ENCODE results near the gene SLC9B2. TPM values are rescaled to one million over a fixed set of nuclear protein-coding genes. Genes with fewer than 3 reads are reported as not detected.
A peak's percentile ranks its signal among the peaks of the same experiment; 100 is the strongest.

SLC9B2 gene
- polyA plus RNA-seq, 3 donors: 0.38 to 0.59 (median 0.48) TPM

- TF ChIP-seq, protein P1, sequence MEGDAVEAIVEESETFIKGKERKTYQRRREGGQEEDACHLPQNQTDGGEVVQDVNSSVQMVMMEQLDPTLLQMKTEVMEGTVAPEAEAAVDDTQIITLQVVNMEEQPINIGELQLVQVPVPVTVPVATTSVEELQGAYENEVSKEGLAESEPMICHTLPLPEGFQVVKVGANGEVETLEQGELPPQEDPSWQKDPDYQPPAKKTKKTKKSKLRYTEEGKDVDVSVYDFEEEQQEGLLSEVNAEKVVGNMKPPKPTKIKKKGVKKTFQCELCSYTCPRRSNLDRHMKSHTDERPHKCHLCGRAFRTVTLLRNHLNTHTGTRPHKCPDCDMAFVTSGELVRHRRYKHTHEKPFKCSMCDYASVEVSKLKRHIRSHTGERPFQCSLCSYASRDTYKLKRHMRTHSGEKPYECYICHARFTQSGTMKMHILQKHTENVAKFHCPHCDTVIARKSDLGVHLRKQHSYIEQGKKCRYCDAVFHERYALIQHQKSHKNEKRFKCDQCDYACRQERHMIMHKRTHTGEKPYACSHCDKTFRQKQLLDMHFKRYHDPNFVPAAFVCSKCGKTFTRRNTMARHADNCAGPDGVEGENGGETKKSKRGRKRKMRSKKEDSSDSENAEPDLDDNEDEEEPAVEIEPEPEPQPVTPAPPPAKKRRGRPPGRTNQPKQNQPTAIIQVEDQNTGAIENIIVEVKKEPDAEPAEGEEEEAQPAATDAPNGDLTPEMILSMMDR (IDR thresholded peaks at IDR 0.05): no peak
- Mint-ChIP-seq H3K9me3 (peaks cover 0 to 2% (median 0%) of the 10 kb centered on the region in 7 donors), H3K27ac (no peak overlapping the region), H3K4me3 (no peak overlapping the region), H3K4me1 (no peaks in the 10 kb centered on the region), H3K36me3 (peaks cover 0 to 3% of the 10 kb centered on the region in 2 donors), H3K27me3 (ENCODE audit: low read depth in 3 of 3) (no peaks in the 10 kb centered on the region)
- no peaks in the 10 kb centered on the region for H3K36me3 ChIP-seq (replicated peaks in 1 of 2; ENCODE audit: control insufficient read depth in 1 of 2, insufficient read depth in 2 of 2, low read length in 2 of 2)
- no peak overlapping the region for H3K27ac ChIP-seq (ENCODE audit: low read depth in 1 of 2, low read length in 2 of 2)
- H4K20me1 ChIP-seq (ENCODE audit: insufficient read depth, low read length): no peaks in the 10 kb centered on the region
- H3K79me2 ChIP-seq (ENCODE audit: insufficient read depth, low read length): no peaks in the 10 kb centered on the region
- no peaks in the 10 kb centered on the region for H3K27me3 ChIP-seq (ENCODE audit: control insufficient read depth in 2 of 2, insufficient read depth in 2 of 2, low read length in 2 of 2)
- no peak overlapping the region for H3K4me3 ChIP-seq (replicated peaks in 1 of 3; ENCODE audit: low read depth in 2 of 3, low read length in 3 of 3)
- H2AFZ ChIP-seq (ENCODE audit: insufficient read depth, low read depth, low read length, poor library complexity, severe bottlenecking): no peak overlapping the region
- intact Hi-C loops (cut with micrococcal nuclease): no loop called here
- DNase-seq: no peak
- no peaks in the 10 kb centered on the region for H3K4me1 ChIP-seq (ENCODE audit: control insufficient read depth in 1 of 2, insufficient read depth in 2 of 2, low read length in 2 of 2)
- H3K9ac ChIP-seq (ENCODE audit: insufficient read depth, low read length, poor library complexity, severe bottlenecking): no peak overlapping the region
- no peaks in the 10 kb centered on the region for H3K9me3 ChIP-seq (replicated peaks in 1 of 2; ENCODE audit: control insufficient read depth in 1 of 2, insufficient read depth in 1 of 2, low read length in 2 of 2)
- no CpG with 5 or more reads among the region's 2 CpGs for WGBS (ENCODE audit: insufficient coverage)
- H3K4me2 ChIP-seq (replicated peaks; ENCODE audit: extremely low read depth, low read length, poor library complexity, severe bottlenecking): no peak overlapping the region
These were observed 40.4 kb downstream of the SLC9B2 start for GRCh38 chr4:103036169-103036568.

DNA sequence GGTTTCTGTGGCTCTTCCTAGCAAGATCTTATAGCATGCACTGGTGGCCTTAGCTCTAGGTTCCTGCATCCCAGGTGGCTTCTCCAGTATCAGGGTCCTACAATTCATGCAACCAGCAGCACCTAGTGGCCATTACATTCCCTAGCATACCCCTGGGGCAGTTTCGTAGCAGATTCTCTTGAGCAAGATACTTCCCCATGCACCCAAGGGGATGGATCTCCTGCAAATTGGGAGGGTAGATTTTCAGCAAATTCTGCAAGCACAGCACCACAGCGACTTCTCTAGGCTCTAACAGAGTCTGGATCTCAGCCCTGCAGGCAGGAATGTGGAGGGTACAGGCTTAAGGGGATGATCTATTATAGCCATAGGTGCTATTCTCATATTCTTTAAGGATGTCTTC is 44.0 kb downstream of the SLC9B2 start:
- no peaks in the 10 kb centered on the region for H4K20me1 ChIP-seq (ENCODE audit: insufficient read depth, low read length)
- H3K9ac ChIP-seq (ENCODE audit: insufficient read depth, low read length, poor library complexity, severe bottlenecking): no peak overlapping the region
- no peaks in the 10 kb centered on the region for H3K27me3 ChIP-seq (ENCODE audit: control insufficient read depth in 2 of 2, insufficient read depth in 2 of 2, low read length in 2 of 2)
- no peak overlapping the region for H2AFZ ChIP-seq (ENCODE audit: insufficient read depth, low read depth, low read length, poor library complexity, severe bottlenecking)
- no peak overlapping the region for H3K27ac ChIP-seq (ENCODE audit: low read depth in 1 of 2, low read length in 2 of 2)
- Mint-ChIP-seq H3K4me3 (no peak overlapping the region), H3K27me3 (ENCODE audit: low read depth in 3 of 3) (no peaks in the 10 kb centered on the region), H3K9me3 (peaks cover 0 to 2% (median 0%) of the 10 kb centered on the region in 7 donors), H3K4me1 (no peaks in the 10 kb centered on the region), H3K27ac (no peak overlapping the region), H3K36me3 (peaks cover 0 to 3% of the 10 kb centered on the region in 2 donors)
- H3K36me3 ChIP-seq (replicated peaks in 1 of 2; ENCODE audit: control insufficient read depth in 1 of 2, insufficient read depth in 2 of 2, low read length in 2 of 2): no peaks in the 10 kb centered on the region
- no peak overlapping the region for H3K4me3 ChIP-seq (replicated peaks in 1 of 3; ENCODE audit: low read depth in 2 of 3, low read length in 3 of 3)
- TF ChIP-seq, protein P1 (IDR thresholded peaks at IDR 0.05): peak; percentile 22
- no CpG with 5 or more reads among the region's 2 CpGs for WGBS (ENCODE audit: insufficient coverage)
- intact Hi-C loops (cut with micrococcal nuclease): no loop called here
- no peaks in the 10 kb centered on the region for H3K9me3 ChIP-seq (replicated peaks in 1 of 2; ENCODE audit: control insufficient read depth in 1 of 2, insufficient read depth in 1 of 2, low read length in 2 of 2)
- DNase-seq: peak in 1 of 3 donors; percentile 11
- no peaks in the 10 kb centered on the region for H3K4me1 ChIP-seq (ENCODE audit: control insufficient read depth in 1 of 2, insufficient read depth in 2 of 2, low read length in 2 of 2)
- no peaks in the 10 kb centered on the region for H3K79me2 ChIP-seq (ENCODE audit: insufficient read depth, low read length)
- no peak overlapping the region for H3K4me2 ChIP-seq (replicated peaks; ENCODE audit: extremely low read depth, low read length, poor library complexity, severe bottlenecking)

All from CD14-positive monocyte (primary cell).